Mucosa of descending colon (tissue), 3 donors: Measurements from ENCODE around the gene ZNF548. TPM values are rescaled to one million over a fixed set of nuclear protein-coding genes. Genes with fewer than 3 reads are reported as not detected.

ENCODE experiments used
- ATAC-seq: fragments of 200-7000 bp; cut with Tn5 transposase; one replicate; pipeline ENCODE4 v1.9.1; 2020; ENCODE audit warnings: mild to moderate bottlenecking, moderate library complexity
- DNase-seq, 3 donors: peaks; one replicate each; pipeline ENCODE4 v3.0.0-alpha.2; 2020
- H3K36me3 ChIP-seq: fragments of 200-600 bp; one replicate; pipeline ENCODE4 v1.8.0; 2021; ENCODE audit warnings: low read depth, mild to moderate bottlenecking
- H3K4me1 ChIP-seq: fragments of 200-600 bp; one replicate; pipeline ENCODE4 v1.8.0; 2021; ENCODE audit warnings: low read depth, mild to moderate bottlenecking
- H3K4me3 ChIP-seq: fragments of 200-600 bp; one replicate; pipeline ENCODE4 v1.8.0; 2021; ENCODE audit warnings: mild to moderate bottlenecking
- H3K9me3 ChIP-seq: fragments of 200-600 bp; one replicate; pipeline ENCODE4 v1.8.0; 2021; ENCODE audit warnings: mild to moderate bottlenecking
- intact Hi-C, 2 donors: fragments of 100-400 bp; cut with DNase I in 1 of 2; cut with micrococcal nuclease in 1 of 2; formaldehyde crosslinking; loops; one replicate each; pipeline versions ENCODE4 v1.11.0 to v1.11.1; 2022; cut with DNase I, micrococcal nuclease
- total RNA-seq, 3 donors: library from RNA; stranded (reverse); fragmentation: NEBNext Ultra II Directional in 2 of 3; extraction: Animal tissue kit (Norgen Biotek cat#: 25700) in 2 of 3; gene quantifications; one replicate each; pipeline versions ENCODE4 v1.2.1 to v1.2.4, GENCODE V29; 2021 to 2023
- TF ChIP-seq, protein P1 (sequence below): fragments of 200-600 bp; IDR thresholded peaks from one replicate; pipeline ENCODE4 v1.8.0; 2022; ENCODE audit warnings: antibody characterized with exemption, mild to moderate bottlenecking
- donor health status: DM: no; HTN: no; CAD: no; lungs with moderate emphysema.
- donor health status: DM: no; HTN: no; CAD: no.
- donor health status: DM: no; HTN: yes; CAD: no.

The ZNF548 gene
- total RNA-seq, 3 donors from 2014 or later: 8.3 to 23.2 (median 10.3) TPM

DNA sequence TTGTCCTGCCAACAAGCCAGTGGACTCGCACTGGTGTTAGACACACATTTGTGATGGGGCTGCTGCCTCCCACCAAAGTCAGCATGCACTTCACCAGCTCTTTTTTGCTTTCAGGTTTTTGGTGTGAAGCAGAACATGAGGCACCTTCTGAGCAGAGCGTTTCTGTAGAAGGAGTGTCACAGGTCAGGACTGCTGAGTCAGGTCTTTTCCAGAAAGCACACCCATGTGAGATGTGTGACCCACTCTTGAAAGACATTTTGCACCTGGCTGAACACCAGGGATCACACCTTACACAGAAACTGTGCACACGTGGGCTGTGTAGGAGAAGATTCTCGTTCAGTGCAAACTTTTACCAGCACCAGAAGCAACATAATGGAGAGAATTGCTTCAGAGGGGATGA is 33.7 kb upstream of the ZNF548 start:
- TF ChIP-seq, protein P1, sequence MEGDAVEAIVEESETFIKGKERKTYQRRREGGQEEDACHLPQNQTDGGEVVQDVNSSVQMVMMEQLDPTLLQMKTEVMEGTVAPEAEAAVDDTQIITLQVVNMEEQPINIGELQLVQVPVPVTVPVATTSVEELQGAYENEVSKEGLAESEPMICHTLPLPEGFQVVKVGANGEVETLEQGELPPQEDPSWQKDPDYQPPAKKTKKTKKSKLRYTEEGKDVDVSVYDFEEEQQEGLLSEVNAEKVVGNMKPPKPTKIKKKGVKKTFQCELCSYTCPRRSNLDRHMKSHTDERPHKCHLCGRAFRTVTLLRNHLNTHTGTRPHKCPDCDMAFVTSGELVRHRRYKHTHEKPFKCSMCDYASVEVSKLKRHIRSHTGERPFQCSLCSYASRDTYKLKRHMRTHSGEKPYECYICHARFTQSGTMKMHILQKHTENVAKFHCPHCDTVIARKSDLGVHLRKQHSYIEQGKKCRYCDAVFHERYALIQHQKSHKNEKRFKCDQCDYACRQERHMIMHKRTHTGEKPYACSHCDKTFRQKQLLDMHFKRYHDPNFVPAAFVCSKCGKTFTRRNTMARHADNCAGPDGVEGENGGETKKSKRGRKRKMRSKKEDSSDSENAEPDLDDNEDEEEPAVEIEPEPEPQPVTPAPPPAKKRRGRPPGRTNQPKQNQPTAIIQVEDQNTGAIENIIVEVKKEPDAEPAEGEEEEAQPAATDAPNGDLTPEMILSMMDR: no peak
- H3K4me3 ChIP-seq: no peak overlapping the region
- peaks cover 75% of the 10 kb centered on the region for H3K9me3 ChIP-seq
- peaks cover 7% of the 10 kb centered on the region for H3K4me1 ChIP-seq
- DNase-seq (no peak), ATAC-seq (no peak)
- H3K36me3 ChIP-seq: peaks cover 10% of the 10 kb centered on the region
- intact Hi-C loops: no loop called here

GRCh38 chr19:57357406-57357805 is 32.2 kb upstream of the ZNF548 start:
- peaks cover 86% of the 10 kb centered on the region for H3K9me3 ChIP-seq
- TF ChIP-seq, protein P1: no peak

GRCh38 chr19:57359300-57359699 is 30.4 kb upstream of the ZNF548 start:
- H3K4me3 ChIP-seq: no peak overlapping the region
- ATAC-seq (no peak), DNase-seq (no peak)
- intact Hi-C loops: no loop called here
- peaks cover 74% of the 10 kb centered on the region for H3K9me3 ChIP-seq
- peaks cover 10% of the 10 kb centered on the region for H3K36me3 ChIP-seq
- H3K4me1 ChIP-seq: peaks cover 4% of the 10 kb centered on the region
- TF ChIP-seq, protein P1: no peak

More at GRCh38 chr19:57357406-57357805, 32.2 kb upstream of the ZNF548 start:
- ATAC-seq (no peak), DNase-seq (no peak)
- Histone ChIP-seq H3K4me1 (no peaks in the 10 kb centered on the region), H3K36me3 (peaks cover 10% of the 10 kb centered on the region), H3K4me3 (no peak overlapping the region)
- intact Hi-C loops: no loop called here

GRCh38 chr19:57362419-57362818 is 27.2 kb upstream of the ZNF548 start:
- Histone ChIP-seq H3K4me3 (no peak overlapping the region), H3K9me3 (peaks cover 54% of the 10 kb centered on the region), H3K36me3 (no peaks in the 10 kb centered on the region), H3K4me1 (peaks cover 6% of the 10 kb centered on the region)
- TF ChIP-seq, protein P1: no peak
- DNase-seq (no peak), ATAC-seq (no peak)
- intact Hi-C loops: no loop called here

DNA sequence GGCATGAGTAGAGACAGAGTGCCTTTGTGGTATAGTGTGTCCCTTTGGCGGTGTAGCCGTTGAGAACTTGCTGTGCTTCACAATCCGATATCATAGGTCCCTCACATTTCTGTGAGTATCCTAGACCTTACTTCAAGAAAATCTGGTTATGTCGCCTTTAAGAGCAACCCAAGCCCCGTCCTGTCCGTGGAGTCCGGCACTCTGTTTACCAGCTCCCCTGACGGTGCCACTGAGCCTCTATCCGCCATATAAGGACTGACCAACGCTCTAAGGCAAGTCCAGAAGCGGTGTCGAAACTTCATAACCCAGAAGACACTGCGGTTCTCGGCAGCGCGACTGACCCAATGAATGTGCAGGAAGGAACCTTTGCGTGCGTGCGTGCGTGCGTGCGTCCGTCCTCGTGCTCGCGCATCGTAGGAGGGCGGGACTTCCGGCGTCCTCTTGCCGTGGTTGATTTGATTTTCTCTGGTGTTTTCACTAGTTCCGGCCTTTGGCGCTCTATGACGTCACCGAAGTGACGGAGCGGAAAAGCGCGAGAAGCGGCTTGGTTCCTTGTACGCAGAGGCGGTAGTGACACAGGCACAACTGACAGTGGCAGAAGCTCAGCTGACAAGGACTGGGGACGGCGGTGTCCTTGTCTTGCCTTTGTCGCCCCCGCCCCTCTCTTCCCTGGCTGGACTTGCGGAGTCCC is 26.5 kb upstream of the ZNF548 start, which contains the start of the genes TRAPPC2B and ZNF547:
TRAPPC2B (plus strand) TSS at position 555 of the 691 bp plus-strand sequence. CDS start 1,283 bp downstream, outside the sequence.
ZNF547 (plus strand) TSS at position 555 of the 691 bp plus-strand sequence. CDS start 5,005 bp downstream, outside the sequence.
- H3K4me3 ChIP-seq: peak within 1 kb of the TSS; percentile 64
- H3K4me1 ChIP-seq: peaks cover 6% of the 10 kb centered on the region
- intact Hi-C loops: no loop called here
- H3K9me3 ChIP-seq: peaks cover 47% of the 10 kb centered on the region
- TF ChIP-seq, protein P1: no peak
- ATAC-seq (peak; percentile 100), DNase-seq (peak; percentile 99 to 100 (median 99))
- H3K36me3 ChIP-seq: no peaks in the 10 kb centered on the region
